Measurements from ENCODE around the gene JKAMP. TPM values are rescaled to one million over a fixed set of nuclear protein-coding genes. Genes with fewer than 3 reads are reported as not detected.
A peak's percentile ranks its signal among the peaks of the same experiment; 100 is the strongest.

The JKAMP gene
- polyA plus RNA-seq, 1 experiment: 93.4 TPM

DNA sequence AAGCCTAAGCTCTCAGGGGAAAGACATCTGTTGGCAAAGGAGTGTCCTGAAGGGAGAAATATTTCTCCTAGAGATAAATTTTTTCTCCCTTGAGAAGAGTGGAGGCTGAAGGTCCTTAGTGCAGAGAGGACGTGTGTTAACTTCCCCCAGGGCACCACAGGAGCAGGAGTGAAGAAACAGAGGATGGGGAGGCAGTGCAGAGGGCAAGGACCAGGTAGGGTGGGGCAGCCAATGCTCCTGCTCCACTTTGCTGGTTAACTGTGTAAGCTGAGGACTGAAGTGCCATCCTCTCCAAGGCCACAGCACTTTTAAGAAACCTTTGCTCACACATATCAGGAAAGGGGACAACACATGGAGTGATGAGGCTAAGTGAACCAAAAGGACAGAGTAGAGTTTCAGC, 4.2 kb upstream of the JKAMP start:
- CTCF ChIA-PET: no interaction called here
- POLR2A ChIA-PET: no interaction called here
- H3K4me3 ChIP-seq (ENCODE audit: low read depth, low read length): no peak overlapping the region
- no peak for DNase-seq (ENCODE audit: low read depth)
- peaks cover 3% of the 10 kb centered on the region for H3K36me3 ChIP-seq (ENCODE audit: control insufficient read depth, insufficient read depth, low read length)
- TF ChIP-seq, protein P1, sequence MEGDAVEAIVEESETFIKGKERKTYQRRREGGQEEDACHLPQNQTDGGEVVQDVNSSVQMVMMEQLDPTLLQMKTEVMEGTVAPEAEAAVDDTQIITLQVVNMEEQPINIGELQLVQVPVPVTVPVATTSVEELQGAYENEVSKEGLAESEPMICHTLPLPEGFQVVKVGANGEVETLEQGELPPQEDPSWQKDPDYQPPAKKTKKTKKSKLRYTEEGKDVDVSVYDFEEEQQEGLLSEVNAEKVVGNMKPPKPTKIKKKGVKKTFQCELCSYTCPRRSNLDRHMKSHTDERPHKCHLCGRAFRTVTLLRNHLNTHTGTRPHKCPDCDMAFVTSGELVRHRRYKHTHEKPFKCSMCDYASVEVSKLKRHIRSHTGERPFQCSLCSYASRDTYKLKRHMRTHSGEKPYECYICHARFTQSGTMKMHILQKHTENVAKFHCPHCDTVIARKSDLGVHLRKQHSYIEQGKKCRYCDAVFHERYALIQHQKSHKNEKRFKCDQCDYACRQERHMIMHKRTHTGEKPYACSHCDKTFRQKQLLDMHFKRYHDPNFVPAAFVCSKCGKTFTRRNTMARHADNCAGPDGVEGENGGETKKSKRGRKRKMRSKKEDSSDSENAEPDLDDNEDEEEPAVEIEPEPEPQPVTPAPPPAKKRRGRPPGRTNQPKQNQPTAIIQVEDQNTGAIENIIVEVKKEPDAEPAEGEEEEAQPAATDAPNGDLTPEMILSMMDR (IDR thresholded peaks at IDR 0.05; ENCODE audit: insufficient read depth, low read depth, low read length): no peak
- H3K27me3 ChIP-seq (ENCODE audit: control insufficient read depth, insufficient read depth, low read length): no peaks in the 10 kb centered on the region

DNA sequence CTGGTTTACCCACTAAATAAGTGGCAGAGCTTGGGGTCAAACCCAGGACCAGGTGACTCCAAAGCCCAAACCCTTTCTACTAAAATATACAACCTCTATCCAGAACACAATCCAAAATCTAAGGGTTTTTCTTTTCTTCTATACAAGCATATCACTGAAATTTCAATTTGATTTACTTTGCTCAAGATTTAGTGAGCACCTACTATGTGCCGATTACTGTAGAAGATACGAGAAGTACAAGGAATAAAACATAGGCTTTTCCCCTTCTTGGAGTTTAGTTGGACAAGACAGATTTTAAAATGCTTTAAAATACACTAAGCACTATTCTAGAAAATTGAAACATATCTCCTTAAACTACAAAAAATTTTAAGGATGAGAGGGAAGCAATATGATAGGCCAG, 2.9 kb upstream of the JKAMP start:
- ChIA-PET CTCF (no interaction called here), POLR2A (no interaction called here)
- Histone ChIP-seq H3K27me3 (ENCODE audit: control insufficient read depth, insufficient read depth, low read length) (no peaks in the 10 kb centered on the region), H3K36me3 (ENCODE audit: control insufficient read depth, insufficient read depth, low read length) (peaks cover 2% of the 10 kb centered on the region), H3K4me3 (ENCODE audit: low read depth, low read length) (no peak overlapping the region)
- DNase-seq (ENCODE audit: low read depth): no peak
- TF ChIP-seq, protein P1 (IDR thresholded peaks at IDR 0.05; ENCODE audit: insufficient read depth, low read depth, low read length): no peak

DNA sequence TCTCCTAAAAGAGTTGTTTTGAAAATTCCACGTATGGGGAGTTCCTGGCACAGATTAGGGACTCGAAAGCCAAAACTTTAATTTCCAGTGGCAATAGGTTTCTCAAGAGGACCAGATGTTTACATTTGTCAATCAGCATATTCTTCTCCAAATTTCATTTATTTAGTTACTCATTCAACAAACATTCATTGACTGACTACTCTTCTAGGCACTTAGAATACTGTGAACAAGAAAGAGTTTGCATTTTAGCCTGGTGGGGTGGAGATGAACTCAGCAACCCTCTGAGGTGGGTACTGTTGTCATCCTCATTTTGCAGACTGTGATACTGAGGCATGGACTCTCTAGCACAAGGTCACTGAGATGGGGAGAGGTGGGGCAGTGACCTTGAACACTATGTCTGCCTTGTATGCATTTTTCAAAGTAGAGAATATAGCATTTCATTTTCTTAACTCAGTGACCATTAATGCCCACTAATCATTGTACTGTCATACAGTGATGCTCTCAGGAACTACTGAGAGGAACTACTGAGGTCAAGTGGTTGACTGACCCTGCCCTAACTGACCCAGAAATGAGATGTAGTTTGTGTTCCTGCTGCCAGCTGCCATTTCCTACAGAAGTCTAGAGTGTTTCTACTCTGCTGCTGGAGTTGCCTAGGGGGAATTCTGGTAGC, 2.3 kb upstream of the JKAMP start:
- POLR2A ChIA-PET: no interaction called here

DNA sequence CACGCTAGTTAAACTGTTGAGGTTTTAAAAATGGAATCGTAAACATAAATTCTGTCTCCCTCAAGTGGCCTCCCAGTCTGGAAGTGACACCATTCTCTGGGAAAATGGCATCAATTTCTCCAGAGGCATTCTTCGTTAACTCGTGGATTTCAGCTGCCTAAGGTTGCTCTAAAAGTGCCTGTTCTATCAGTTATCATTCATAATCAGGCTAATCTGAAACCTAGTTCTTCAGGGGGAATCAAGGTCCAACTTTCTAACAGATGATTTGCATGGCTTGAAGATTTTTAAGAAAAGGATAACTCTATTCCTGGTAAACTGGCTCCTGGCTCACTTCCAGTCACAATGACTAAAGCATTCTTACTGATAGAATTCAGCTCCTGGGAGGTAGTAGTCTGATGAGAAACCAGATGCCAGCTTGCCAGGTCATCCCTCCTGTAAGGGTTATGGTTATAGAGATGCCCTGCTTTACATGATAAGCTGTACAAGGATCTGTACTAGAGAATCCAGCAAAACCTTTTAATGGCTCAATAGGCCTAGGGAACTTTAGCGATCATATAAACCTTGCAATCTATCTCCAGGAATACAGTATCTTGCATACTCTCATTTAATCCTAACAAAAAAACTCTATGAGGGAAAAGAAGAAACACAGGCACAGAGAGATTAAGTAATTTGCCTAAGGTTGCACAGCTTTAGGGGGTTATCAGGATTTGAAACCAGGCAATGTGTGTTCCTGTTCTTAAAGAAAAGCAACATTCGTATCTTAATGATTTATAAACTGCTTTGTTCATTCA, 1.6 kb upstream of the JKAMP start:
- ChIA-PET POLR2A (no interaction called here), CTCF (interaction anchor here (0.6 to 1.6 kb wide), 4 partner anchors 8 to 616 kb away, joined by 3 to 5 read pairs (median 4); no protein-coding TSS in a partner anchor)
- no peaks in the 10 kb centered on the region for H3K27me3 ChIP-seq (ENCODE audit: control insufficient read depth, insufficient read depth, low read length)
- peak; percentile 58 for DNase-seq (ENCODE audit: low read depth)
- TF ChIP-seq, protein P1 (IDR thresholded peaks at IDR 0.05; ENCODE audit: insufficient read depth, low read depth, low read length): no peak
- H3K4me3 ChIP-seq (ENCODE audit: low read depth, low read length): peak overlapping the region; percentile 91
- H3K36me3 ChIP-seq (ENCODE audit: control insufficient read depth, insufficient read depth, low read length): peaks cover 1% of the 10 kb centered on the region

More for the DNA sequence above, 2.3 kb upstream of the JKAMP start:
- peaks cover 1% of the 10 kb centered on the region for H3K36me3 ChIP-seq (ENCODE audit: control insufficient read depth, insufficient read depth, low read length)
- CTCF ChIA-PET: interaction anchor here (0.6 kb wide), 1 partner anchor 100 kb away, joined by 3 read pairs; no protein-coding TSS in a partner anchor
- DNase-seq (ENCODE audit: low read depth): no peak
- peak overlapping the region; percentile 91 for H3K4me3 ChIP-seq (ENCODE audit: low read depth, low read length)
- no peaks in the 10 kb centered on the region for H3K27me3 ChIP-seq (ENCODE audit: control insufficient read depth, insufficient read depth, low read length)
- TF ChIP-seq, protein P1 (IDR thresholded peaks at IDR 0.05; ENCODE audit: insufficient read depth, low read depth, low read length): no peak

DNA sequence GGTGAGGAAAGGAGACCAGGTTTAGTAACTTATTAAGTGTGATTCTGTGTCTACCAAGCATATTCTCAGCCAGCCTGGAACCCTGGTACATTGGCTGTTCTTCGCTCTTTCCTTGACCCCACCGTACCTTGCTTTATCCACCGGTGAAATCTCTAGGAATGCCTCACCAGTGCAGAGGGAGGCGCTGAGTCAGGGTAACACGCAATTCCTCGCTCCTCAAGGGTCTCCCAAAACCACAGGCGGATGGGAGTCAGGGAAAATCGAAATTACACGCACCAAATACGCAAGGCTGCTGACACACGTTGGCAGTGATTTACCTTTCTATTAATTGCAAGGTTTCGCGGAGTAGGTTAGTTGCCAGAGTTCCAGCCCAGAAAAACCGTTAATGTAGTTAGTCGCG, 954 bp upstream of the JKAMP start:
- ChIA-PET POLR2A (no interaction called here), CTCF (interaction anchor here (0.6 to 1.6 kb wide), 8 partner anchors 9 to 615 kb away, joined by 3 to 9 read pairs (median 4); no protein-coding TSS in a partner anchor)
- TF ChIP-seq, protein P1 (IDR thresholded peaks at IDR 0.05; ENCODE audit: insufficient read depth, low read depth, low read length): no peak
- Histone ChIP-seq H3K36me3 (ENCODE audit: control insufficient read depth, insufficient read depth, low read length) (peaks cover 1% of the 10 kb centered on the region), H3K27me3 (ENCODE audit: control insufficient read depth, insufficient read depth, low read length) (no peaks in the 10 kb centered on the region), H3K4me3 (ENCODE audit: low read depth, low read length) (peak overlapping the region; percentile 91)
- no peak for DNase-seq (ENCODE audit: low read depth)

All from BJ (cell line).